Measurements from ENCODE around the gene SLC29A4. TPM values are rescaled to one million over a fixed set of nuclear protein-coding genes. Genes with fewer than 3 reads are reported as not detected.
"Not testable (repeated sequence)": the region's sequence is repeated elsewhere in the genome, so short reads cannot be mapped to it uniquely, and the experiment has no call there.

The SLC29A4 gene
- total RNA-seq, 2 experiments from 2014 or later, result 0.06 to 0.67 TPM

- DNase-seq (ENCODE audit: low spot score), result no peak
- no peak for TF ChIP-seq CTCF (conservative IDR thresholded peaks at IDR 0.05; ENCODE audit: low read length)
- TF ChIP-seq EZH2phosphoT487 (IDR thresholded peaks at IDR 0.05; ENCODE audit: borderline replicate concordance, low read depth, low read length), result no peak
- no peaks in the 10 kb centered on the region for H3K4me1 ChIP-seq (ENCODE audit: insufficient read depth, low read length, poor library complexity, severe bottlenecking)
- H3K27ac ChIP-seq (ENCODE audit: low read depth, low read length, poor library complexity, severe bottlenecking), result no peak overlapping the region
- CTCF ChIA-PET (ENCODE audit: unreplicated experiment), result no interaction called here
- no peaks in the 10 kb centered on the region for H3K9me2 ChIP-seq (ENCODE audit: insufficient read depth, low read length)
- no peak overlapping the region for H3K4me3 ChIP-seq (ENCODE audit: low read depth, low read length, poor library complexity, severe bottlenecking)
- no peak overlapping the region for H2AFZ ChIP-seq (ENCODE audit: low read length)
- H3K9me3 ChIP-seq (ENCODE audit: low read length), result no peaks in the 10 kb centered on the region
- BruUV-seq (replicated peaks), result no TSS peak
- no peaks in the 10 kb centered on the region for H3K36me3 ChIP-seq (ENCODE audit: insufficient read depth, low read length)
- POLR2A ChIA-PET, result interaction anchor here (0.6 kb wide), 1 partner anchor 18 kb away, joined by 6 read pairs; no protein-coding TSS in a partner anchor
- no peak overlapping the region for H3K4me2 ChIP-seq (ENCODE audit: low read length)
- intact Hi-C loops (cut with micrococcal nuclease; ENCODE audit: unreplicated experiment), result no loop called here
- H3K79me2 ChIP-seq (ENCODE audit: insufficient read depth, low read depth, low read length), result no peaks in the 10 kb centered on the region
- no peaks in the 10 kb centered on the region for H4K20me1 ChIP-seq (ENCODE audit: insufficient read depth, low read length)
Measured at GRCh38 chr7:5279734-5280133, 3.0 kb upstream of the SLC29A4 start.

- POLR2A ChIA-PET; H4K20me1 ChIP-seq (ENCODE audit: insufficient read depth, low read length); CTCF ChIA-PET (ENCODE audit: unreplicated experiment); H3K79me2 ChIP-seq (ENCODE audit: insufficient read depth, low read depth, low read length); BruUV-seq (replicated peaks); intact Hi-C loops (cut with micrococcal nuclease; ENCODE audit: unreplicated experiment); H3K4me1 ChIP-seq (ENCODE audit: insufficient read depth, low read length, poor library complexity, severe bottlenecking); DNase-seq (ENCODE audit: low spot score); H2AFZ ChIP-seq (ENCODE audit: low read length); H3K36me3 ChIP-seq (ENCODE audit: insufficient read depth, low read length); H3K27ac ChIP-seq (ENCODE audit: low read depth, low read length, poor library complexity, severe bottlenecking); H3K9me3 ChIP-seq (ENCODE audit: low read length); H3K4me3 ChIP-seq (ENCODE audit: low read depth, low read length, poor library complexity, severe bottlenecking); H3K4me2 ChIP-seq (ENCODE audit: low read length); H3K9me2 ChIP-seq (ENCODE audit: insufficient read depth, low read length): not testable (repeated sequence)
Measured at GRCh38 chr7:5281598-5282500, 894 bp upstream of the SLC29A4 start.

- no peaks in the 10 kb centered on the region for H3K9me2 ChIP-seq (ENCODE audit: insufficient read depth, low read length)
- no peaks in the 10 kb centered on the region for H3K79me2 ChIP-seq (ENCODE audit: insufficient read depth, low read depth, low read length)
- no peak overlapping the region for H3K27ac ChIP-seq (ENCODE audit: low read depth, low read length, poor library complexity, severe bottlenecking)
- H4K20me1 ChIP-seq (ENCODE audit: insufficient read depth, low read length), result no peaks in the 10 kb centered on the region
- BruUV-seq (replicated peaks), result no TSS peak
- H3K9me3 ChIP-seq (ENCODE audit: low read length), result no peaks in the 10 kb centered on the region
- intact Hi-C loops (cut with micrococcal nuclease; ENCODE audit: unreplicated experiment), result loop anchor here (2.0 kb wide), 1 partner anchor 143 kb away; no protein-coding TSS in a partner anchor
- TF ChIP-seq EZH2phosphoT487 (IDR thresholded peaks at IDR 0.05; ENCODE audit: borderline replicate concordance, low read depth, low read length), result no peak
- TF ChIP-seq CTCF (conservative IDR thresholded peaks at IDR 0.05; ENCODE audit: low read length), result no peak
- H3K4me3 ChIP-seq (ENCODE audit: low read depth, low read length, poor library complexity, severe bottlenecking), result no peak overlapping the region
- no peaks in the 10 kb centered on the region for H3K4me1 ChIP-seq (ENCODE audit: insufficient read depth, low read length, poor library complexity, severe bottlenecking)
- DNase-seq (ENCODE audit: low spot score), result no peak
- H3K4me2 ChIP-seq (ENCODE audit: low read length), result no peak overlapping the region
- ChIA-PET CTCF (ENCODE audit: unreplicated experiment) (no interaction called here), POLR2A (no interaction called here)
- no peak overlapping the region for H2AFZ ChIP-seq (ENCODE audit: low read length)
- H3K36me3 ChIP-seq (ENCODE audit: insufficient read depth, low read length), result no peaks in the 10 kb centered on the region
Measured at GRCh38 chr7:5283421-5284303, 919 bp downstream of the SLC29A4 start.

Measured in OCI-LY7 (cell line).